Tongue (tissue), 2 donors: ENCODE results near the gene ABHD4. TPM values are rescaled to one million over a fixed set of nuclear protein-coding genes. Genes with fewer than 3 reads are reported as not detected.
"Not testable (repeated sequence)": the region's sequence is repeated elsewhere in the genome, so short reads cannot be mapped to it uniquely, and the experiment has no call there.

ENCODE experiments used
- DNase-seq: peaks from one replicate; pipeline ENCODE4 v3.0.0-alpha.2; 2015
- total RNA-seq: library from RNA; depleted of rRNA; stranded (reverse); fragments of >200 nt; gene quantifications from one replicate; pipeline ENCODE4 v1.2.3, GENCODE V29; 2014

ABHD4 gene
- total RNA-seq, 1 donor from 2014 or later: 8.4 TPM

DNA sequence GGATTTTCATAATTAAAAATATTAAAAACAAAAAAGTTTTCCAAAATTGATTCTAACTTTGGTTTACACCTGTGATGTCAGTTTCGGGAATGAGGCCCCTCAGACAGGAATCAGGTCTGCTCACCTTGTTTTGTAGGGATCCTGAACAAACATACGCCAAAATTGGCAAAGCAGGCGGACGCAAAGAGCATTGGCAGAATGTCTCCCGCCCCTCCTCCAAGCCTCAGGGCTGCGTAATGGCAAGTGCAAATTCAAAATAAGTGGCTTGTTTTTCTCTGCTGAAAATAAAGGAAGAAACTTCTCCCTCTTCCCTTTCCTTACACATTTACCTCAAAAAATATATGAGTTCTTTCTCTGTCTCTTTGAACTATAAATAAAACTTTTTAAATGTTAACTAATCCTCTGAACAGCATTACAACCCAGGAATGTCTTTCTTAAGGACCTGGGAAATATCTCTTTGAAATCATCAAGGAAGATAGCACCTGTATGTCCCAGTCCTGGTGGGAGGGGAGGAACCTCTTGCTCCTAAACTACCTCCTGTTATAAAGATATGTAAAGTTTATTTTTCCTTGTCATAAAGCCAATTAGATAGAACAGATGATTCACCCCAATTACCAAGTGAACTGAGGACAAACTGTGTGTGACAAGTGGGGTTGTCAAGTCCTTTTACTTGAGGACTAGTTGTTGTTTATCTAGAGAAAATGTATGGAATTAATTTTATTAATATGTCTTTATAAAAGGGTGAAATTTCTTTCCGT is 29.6 kb downstream of the ABHD4 start:
- DNase-seq: no peak

DNA sequence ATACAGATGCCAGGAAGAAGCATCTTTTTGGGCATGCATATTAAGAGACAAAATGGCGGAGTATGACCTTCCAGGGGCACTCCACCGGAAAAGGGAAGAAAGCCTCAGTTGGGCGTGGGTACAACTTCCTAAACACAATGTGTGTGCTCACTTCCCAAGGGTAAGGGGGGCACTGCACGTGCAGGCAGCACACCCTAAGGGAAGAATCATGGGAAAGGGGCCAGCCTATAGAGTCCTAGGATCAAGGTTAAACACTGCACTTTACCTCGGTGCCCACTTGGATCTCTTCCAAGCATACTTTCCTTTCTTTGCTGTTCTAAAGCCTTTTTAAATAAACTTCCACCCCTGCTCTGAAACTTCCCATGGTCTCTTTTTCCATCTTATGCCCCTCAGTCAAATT is 31.3 kb downstream of the ABHD4 start:
- no peak for DNase-seq

DNA sequence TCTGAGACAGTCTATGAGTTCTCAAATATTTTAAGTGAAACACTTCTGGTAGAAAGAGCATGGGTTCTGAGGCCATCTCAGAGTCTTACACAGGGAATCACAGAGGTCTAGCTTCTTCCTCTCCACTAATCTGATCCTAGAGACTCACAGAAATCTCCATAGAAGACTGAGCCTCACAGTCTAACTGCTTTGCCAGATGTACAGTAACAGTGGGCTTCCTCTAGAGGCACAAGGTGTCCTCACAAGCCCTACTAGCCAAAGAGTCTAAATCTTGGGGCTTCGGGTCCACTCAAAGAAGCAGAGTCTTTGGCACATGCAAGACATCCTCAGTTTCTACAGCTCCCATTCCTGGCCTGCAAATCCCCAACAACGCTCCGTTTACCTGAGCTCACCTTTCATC is 32.0 kb downstream of the ABHD4 start:
- DNase-seq: no peak

DNA sequence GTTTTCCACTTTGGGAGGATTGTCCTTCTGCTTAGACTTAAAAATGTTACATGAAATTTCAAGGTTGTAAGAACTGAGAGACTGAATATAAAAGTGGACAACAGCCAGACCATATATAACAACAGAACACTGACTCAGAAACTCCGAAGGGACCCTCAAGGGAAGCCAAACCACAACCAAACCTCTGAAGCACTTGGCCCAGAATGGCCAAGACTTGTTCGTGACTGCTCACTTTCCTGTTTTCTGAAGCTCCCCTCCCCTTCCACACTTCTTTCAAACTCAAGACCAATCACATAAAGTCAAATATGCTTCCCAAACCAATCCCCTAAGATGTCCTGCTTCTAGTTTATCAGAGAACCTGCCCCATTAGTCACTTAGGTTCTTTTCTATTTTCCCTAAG is 32.4 kb downstream of the ABHD4 start:
- no peak for DNase-seq

DNA sequence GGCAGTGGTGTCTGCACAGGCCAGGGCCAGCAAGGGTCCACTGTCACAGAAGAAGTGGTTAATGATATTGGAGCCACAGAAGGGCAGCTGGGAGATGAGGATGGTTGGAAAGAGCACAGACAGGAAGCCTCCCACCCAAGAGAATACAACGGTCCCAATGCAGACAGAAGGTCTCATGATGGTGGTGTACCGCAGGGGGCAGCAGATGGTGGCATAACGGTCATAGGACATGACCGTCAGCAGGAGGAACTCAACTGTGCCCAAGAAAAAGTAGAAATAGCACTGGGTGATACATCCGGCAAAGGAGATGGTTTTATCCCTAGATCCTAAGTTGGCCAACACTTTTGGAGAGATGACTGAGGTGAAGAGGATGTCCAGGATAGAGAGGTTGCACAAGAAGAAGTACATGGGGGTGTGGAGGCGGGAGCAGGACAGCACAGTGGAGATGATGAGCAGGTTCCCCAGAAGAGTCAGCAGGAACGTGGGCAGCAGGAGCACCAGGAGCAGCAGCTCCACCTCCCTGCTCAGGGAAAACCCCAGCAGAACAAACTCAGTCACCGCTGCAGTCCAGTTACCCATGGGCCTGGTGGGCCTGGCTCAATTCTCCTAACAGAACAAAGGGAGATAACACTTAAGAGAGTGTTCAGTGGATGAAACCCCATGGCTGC is 36.3 kb downstream of the ABHD4 start:
- no peak for DNase-seq

DNA sequence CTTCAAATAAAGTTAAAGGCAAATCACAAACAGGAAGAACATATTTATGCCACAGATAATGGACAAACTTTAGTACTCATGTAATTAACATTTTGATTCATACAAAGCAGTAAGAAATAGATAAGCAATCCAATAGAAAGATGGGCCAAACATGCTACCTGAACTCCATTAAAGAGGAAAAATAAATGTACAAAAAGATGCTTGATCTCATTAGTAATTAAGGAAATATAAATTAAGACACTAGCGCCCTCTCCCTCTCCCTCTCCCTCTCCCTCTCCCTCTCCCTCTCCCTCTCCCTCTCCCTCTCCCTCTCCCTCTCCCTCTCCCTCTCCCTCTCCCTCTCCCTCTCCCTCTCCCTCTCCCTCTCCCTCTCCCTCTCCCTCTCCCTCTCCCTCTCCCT is 37.9 kb downstream of the ABHD4 start:
- not testable (repeated sequence) for DNase-seq

DNA sequence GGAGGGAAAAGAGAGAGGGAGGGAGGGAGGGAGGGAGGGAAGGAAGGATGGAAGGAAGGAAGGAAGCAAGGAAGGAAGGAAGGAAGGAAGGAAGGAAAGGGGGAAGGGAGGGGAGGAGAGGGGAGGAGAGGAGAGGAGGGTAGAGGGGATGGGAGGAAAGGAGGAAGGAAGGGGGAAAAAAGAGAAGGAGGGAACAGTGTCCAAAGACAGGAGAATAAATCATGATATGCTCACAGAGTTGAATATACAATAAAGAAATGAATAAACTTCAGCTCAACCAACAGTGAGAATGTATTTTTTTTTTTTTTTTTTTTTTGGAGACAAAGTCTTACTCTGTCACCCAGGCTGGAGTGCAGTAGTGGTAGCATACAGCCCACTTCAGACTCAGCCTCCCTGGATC is 42.1 kb downstream of the ABHD4 start:
- DNase-seq: no peak

DNA sequence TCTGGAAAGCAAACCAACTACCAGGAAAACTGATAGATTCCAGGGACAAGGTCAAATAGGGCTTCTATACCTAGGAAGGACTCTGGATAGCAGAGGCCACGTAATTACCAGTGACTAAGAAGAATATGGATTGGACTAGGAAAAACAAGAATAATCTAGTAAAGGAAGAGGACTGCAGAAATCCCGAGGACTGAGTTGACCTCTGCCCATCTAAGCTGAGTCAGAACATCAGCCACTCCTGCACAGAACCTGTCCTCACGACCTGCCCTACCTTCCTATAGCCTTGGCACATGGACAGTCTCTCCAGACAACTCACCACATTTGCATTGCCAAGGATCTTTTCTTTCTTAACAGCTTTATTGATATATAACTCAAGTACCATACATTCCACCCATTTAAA is 43.7 kb downstream of the ABHD4 start:
- no peak for DNase-seq

DNA sequence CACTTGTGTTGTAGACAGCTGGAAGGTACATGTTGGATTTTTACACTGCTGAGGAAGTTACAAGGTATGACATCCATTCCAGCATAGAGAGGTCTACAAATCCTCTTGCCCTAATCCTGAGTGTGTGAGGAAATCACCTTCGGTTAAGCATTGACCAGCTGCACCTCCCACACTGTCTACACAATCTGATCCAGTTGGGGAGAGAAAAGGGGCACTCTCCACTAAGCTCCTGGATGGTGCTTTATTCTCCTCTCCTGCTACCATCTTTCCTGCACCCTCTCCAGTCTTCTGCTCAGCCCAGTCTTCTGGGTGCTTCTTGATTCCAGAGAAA is 46.2 kb downstream of the ABHD4 start, which contains the start of gene OR6J1:
OR6J1 (minus strand) TSS at position 48 of the 331 bp plus-strand sequence. CDS start 9,541 bp downstream, outside the sequence.
- no peak for DNase-seq

DNA sequence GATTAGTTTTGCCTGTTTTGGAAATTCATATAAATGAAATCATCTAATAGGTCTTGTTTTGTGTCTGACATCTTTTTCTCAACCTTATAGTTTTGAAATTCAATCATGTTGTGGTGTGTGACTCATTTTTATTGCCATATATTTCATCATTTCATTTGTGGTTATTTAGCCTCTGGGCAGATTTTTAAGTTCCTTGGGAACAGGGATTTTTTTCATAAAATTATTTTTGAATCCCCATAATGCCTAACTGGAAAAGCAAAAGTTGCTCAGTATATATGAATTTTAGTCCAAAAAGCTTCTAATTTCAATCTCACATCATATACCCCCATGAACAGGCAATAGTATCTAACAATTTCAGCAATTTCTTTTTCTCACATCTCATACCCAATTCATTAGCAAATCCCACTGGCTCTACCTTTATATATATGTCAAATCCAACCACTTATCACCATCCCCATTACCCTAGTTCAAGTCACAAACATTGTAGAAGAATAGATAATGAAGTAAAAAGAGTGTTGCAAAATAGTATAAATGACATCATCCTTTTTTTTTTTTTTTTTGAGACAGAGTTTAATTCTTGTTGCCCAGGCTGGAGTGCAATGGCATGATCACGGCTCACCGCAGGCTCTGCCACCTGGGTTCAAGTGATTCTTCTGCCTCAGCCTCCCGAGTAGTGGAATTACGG is 48.6 kb downstream of the ABHD4 start:
- DNase-seq: no peak

DNA sequence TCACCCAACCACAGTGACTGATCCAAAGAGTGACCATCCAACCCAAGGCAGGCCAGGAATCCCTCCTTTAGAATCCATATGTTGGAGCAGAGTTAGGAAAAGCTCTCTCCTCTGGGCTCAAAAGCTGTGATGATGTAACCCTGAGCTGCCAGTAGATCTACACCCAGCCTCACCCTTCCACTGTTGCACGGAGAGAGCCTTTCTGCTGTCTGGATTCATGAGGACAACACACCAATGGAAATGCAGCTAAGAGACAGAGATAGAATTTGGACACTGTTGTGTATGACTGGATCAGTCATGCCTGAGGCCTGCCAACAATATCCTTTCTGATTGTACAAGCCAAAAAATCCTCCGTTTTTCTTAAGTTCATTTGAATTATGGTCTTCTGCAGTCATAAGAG is 50.4 kb downstream of the ABHD4 start:
- DNase-seq: no peak

DNA sequence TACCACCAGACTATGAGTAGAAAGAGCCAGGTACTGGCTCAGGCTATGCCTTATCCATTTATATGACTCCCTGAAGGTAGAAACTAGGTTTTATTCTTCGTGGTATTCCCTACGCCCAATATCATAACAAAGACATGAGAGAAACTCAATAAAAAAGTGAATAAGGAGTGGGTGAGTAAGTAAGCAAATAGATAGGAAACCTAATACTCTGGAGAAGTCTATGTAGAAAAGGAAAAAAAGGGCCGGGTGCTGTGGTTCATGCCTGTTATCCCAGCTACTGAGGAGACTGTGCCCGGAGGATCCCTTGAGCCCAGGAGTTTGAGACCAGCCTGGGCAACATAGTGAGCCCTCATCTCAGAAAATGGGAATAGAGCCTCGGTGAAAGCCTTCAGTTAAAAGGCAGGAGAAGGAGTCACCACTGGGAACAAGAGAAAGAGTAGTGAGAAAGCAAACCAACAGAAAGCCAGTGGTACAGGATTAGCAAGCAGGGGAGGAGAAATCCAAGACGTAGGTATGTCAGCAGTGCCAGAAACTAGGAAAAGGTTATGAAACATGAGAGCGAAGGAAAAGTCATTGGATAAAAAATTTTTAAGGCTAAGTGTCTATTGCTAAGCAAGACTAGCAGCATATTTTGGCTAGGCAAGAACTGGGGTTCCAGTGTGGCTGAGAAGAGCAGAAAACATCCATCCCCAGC is 52.1 kb downstream of the ABHD4 start:
- DNase-seq: no peak

DNA sequence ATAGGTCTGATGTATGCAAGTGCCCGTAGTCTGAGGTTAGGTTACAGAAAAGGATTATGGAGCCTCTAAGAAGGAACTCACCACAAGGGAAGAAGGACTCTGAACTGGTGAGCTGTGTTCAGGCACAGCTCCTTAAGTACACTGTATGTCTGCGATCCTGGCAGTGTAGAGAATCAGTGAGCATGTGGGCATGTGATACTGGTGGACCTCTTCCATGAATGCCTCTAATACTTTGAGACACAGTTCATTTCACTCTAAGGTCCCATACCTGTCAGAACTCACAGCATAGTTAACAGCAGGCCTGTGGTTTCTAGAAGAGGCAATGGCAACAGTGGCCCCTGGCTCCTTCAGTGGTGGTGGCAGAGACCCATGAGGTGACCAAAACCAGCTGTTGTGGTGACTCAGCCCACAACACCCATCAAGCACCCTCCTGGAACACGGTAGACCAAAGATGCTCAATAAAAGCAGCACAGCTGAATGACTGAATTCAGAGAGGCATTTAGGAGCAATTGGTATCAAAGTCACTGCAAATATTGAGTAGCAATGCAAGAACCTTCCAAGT is 52.9 kb downstream of the ABHD4 start:
- peak; percentile 7 for DNase-seq

DNA sequence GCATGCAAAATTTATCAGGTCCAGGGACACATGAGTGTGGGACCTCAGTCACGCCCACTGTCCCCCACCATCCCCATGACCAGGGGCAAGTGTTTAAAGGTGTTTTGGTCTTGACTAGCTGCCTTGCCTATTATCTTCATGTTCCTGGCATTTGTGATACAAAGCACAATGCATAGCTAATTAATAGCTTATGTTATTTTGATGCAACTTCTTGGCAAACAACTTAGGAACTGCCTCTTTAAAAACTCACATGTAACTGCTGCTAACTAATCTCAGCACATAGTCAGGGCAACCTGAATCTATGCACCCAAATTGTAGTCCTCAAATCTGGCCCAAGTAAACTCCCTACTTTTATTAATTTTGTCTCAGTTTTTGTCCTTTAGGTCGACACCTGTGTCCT is 53.5 kb downstream of the ABHD4 start:
- DNase-seq: no peak

DNA sequence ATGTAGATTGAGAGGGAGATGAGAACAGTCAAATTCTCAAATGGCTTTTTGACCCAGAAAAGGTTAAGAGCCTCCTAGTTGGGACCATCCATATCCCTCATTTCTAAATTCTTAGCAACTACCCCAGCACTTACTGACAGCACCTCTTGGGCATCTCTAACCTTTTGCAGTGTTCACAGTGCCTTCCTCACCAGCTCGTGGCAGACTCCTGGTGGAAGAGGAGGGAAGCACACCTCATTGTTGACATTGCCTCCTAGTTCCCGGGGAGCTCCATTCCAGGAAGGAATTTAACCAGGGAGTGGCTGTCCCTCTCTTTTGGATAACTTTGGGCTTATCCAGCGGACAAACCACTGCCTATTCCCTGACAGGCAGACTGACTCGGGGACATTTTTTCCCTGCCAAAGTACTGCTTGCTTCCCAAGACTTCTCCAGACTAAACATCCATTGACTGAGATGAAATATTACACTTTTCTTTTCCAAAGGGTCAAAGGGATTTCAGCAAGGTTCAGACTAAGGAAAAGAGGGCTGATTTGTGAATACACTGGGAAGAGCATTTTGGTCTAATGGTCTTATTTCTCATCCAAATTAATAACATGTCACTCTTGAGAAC is 55.0 kb downstream of the ABHD4 start:
- peak; percentile 69 for DNase-seq

DNA sequence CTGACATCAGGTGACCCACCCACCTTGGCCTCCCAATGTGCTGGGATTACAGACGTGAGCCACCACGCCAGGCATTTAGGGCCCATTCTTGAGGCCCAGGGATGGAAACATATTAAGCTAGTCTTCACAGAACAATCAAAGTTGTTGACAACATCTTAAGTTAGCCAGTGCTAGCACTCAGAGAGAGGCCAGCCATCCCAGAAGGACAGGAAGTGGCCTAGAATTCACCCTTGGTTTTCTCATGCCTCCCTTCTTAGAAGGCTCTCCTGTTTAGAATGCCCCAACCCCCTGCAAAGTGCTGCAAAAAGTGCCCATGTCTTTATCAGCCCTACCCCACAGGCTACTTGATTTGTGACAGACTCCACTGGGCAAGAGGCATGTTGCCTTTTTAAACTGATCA is 58.1 kb downstream of the ABHD4 start:
- no peak for DNase-seq

DNA sequence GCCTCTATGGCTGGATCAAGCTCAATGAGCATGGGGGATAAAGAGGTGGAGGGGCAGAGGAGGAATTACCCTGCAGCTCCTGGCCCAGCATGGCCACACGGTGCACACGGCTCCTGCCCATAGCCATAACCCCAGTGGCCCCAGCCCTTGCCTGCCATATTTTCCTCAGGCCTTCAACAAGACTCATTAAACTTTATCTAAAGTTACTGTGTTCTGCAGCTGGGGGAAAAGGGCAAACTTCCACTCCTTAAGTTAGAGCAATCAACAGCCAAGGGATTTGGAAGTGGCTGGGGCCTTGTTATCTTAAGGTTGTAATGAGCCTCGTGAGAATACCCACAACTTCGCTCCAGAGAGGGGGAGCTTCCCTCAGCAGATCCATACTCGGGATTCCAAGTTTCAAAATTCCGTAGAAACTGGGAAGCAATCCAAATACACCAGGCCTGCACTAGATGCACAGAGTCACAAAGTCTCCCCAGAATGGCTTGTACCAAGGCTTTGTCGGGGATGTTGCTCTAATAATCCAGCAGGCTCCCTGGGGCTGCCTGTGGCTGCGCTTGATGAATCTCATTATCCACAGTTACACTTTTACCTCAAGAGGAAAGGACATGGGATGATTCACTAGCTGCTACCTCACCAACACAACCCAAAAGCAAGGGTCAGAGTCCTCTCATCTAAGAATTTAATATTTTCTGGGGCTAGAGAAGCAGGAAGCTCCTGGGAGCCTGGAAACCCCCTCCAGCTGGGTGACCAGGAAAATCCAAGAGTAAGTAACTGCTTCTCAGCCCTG is 59.0 kb downstream of the ABHD4 start:
- no peak for DNase-seq

DNA sequence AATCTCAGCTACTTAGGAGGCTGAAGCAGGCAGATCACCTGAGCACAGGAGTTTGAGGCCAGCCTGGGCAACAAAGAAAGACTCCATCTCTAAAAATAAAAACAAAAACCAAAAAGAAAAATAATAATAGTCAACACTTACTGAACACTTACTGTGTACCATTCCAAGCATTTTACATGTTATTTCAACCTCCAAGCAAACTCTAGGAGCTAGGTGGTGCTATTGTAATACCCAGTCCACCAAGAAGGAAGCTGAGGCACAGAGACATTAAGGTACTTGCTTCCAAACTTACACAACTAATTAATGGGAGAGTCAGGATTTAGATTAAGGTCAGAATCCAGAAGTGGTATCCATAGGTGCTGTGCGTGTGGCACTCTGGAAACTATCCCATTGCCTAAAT is 59.8 kb downstream of the ABHD4 start:
- DNase-seq: peak; percentile 8

DNA sequence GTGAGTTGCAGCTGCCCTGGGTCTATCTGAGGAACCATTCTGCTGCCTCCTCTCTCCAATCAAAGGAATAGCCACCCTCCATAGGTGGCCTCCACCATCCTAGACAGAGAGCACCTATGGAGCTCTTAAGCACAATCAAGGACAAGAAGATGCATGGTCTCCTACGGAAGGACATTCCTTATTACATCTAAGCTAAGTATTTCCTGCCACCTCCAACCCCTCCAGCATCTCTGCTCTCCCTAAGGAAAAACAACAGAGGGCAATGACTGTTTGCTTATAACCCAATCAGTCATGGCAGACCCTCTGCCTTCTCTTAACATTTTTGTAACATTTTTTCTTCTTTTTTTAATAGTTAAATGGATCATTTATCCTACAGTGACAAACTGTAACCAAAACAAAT is 60.8 kb downstream of the ABHD4 start:
- no peak for DNase-seq

DNA sequence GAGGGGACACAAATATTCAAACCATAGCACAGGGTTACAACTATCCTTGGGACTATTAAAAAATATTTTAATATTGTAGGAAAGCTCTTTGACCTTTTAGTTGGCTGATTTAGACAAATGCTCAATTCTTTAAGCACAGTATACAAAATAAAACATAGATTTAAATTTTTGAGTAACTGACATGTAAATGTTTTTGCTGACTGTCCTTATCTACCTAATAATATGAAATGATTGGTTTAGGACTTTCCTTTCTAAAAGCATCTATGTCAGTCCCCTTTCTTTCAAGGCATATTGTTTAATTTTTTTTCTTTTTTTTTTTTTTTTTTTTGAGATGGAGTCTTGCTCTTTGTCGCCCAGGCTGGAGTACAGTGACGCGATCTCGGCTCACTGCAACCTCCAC is 62.6 kb downstream of the ABHD4 start:
- DNase-seq: no peak
